ENCODE results near the gene A1BG.

- TF ChIP-seq CTCF (CRISPR knock-in tag; IDR thresholded peaks at IDR 0.05): no peak
- TF ChIP-seq EZH2 (conservative IDR thresholded peaks at IDR 0.05; ENCODE audit: low read depth, low read length): no peak
- no peak for TF ChIP-seq ZNF331 (CRISPR knock-in tag; IDR thresholded peaks at IDR 0.05)
- no peak for TF ChIP-seq FOXP1 (IDR thresholded peaks at IDR 0.05)
- TF ChIP-seq FOXP1 (CRISPR knock-in tag; IDR thresholded peaks at IDR 0.05): no peak
- no peak for TF ChIP-seq MEIS2 (CRISPR knock-in tag; IDR thresholded peaks at IDR 0.05)
- no peak for TF ChIP-seq EP300 (IDR thresholded peaks at IDR 0.05; ENCODE audit: low read depth in 2 of 2, low read length in 2 of 2)
- no peak for TF ChIP-seq EP300 (CRISPR knock-in tag; IDR thresholded peaks at IDR 0.05; ENCODE audit: borderline replicate concordance)
- no peak for TF ChIP-seq JUN (CRISPR knock-in tag; IDR thresholded peaks at IDR 0.05)
- no peak for TF ChIP-seq ZNF44 (CRISPR knock-in tag; IDR thresholded peaks at IDR 0.05)
- no peak for TF ChIP-seq ZNF224 (CRISPR knock-in tag; IDR thresholded peaks at IDR 0.05)
- no peak for TF ChIP-seq ATF7 (IDR thresholded peaks at IDR 0.05)
- TF ChIP-seq ATF7 (CRISPR knock-in tag; IDR thresholded peaks at IDR 0.05): no peak
- TF ChIP-seq RFX5 (IDR thresholded peaks at IDR 0.05; ENCODE audit: low read depth, low read length): no peak
- TF ChIP-seq RNF2 (conservative IDR thresholded peaks at IDR 0.05; ENCODE audit: low read depth): no peak
These were observed 18.5 kb downstream of the A1BG start for GRCh38 chr19:58334691-58335249.
